Lung (tissue), 12 donors: ENCODE measurements around the gene CANT1. TPM values are rescaled to one million over a fixed set of nuclear protein-coding genes. Genes with fewer than 3 reads are reported as not detected.
"Not testable (repeated sequence)": the region's sequence is repeated elsewhere in the genome, so short reads cannot be mapped to it uniquely, and the experiment has no call there.

Source experiments
- ATAC-seq: fragments of 200-7000 bp; cut with Tn5 transposase; one replicate; pipeline ENCODE4 v1.9.1; 2020; ENCODE audit warnings: moderate number of reproducible peaks; ENCODE audit not compliant: insufficient read depth, low FRiP score
- DNase-seq, 3 donors: peaks; one replicate each; pipeline ENCODE4 v3.0.0-alpha.2; 2013 to 2017
- H3K27ac ChIP-seq, 2 donors: one replicate each; pipeline ENCODE4 v1.5.1; 2013; ENCODE audit warnings: mild to moderate bottlenecking in 2 of 2, moderate library complexity in 2 of 2, control low read depth in 1 of 2, inconsistent platforms in 1 of 2, low read depth in 1 of 2, low read length in 1 of 2
- H3K27me3 ChIP-seq, 3 donors: one replicate each; pipeline ENCODE4 v1.5.1; 2013; ENCODE audit warnings: low read length in 2 of 3; ENCODE audit not compliant: control insufficient read depth in 3 of 3, insufficient read depth in 3 of 3
- H3K36me3 ChIP-seq, 4 donors: one replicate each; pipeline ENCODE4 v1.5.1; 2013; ENCODE audit warnings: low read length in 4 of 4, mild to moderate bottlenecking in 1 of 4, moderate library complexity in 1 of 4; ENCODE audit not compliant: control insufficient read depth in 4 of 4, insufficient read depth in 4 of 4
- H3K4me1 ChIP-seq, 5 donors: one replicate each; pipeline ENCODE4 v1.5.1; 2013; ENCODE audit warnings: low read length in 5 of 5, mild to moderate bottlenecking in 2 of 5, moderate library complexity in 1 of 5; ENCODE audit not compliant: control insufficient read depth in 5 of 5, insufficient read depth in 5 of 5
- H3K4me3 ChIP-seq: one replicate; pipeline ENCODE4 v1.5.1; 2013; ENCODE audit warnings: mild to moderate bottlenecking, control low read depth, moderate library complexity
- H3K9ac ChIP-seq, 2 donors: one replicate each; pipeline ENCODE4 v1.5.1; 2013; ENCODE audit warnings: low read length in 2 of 2, control low read depth in 1 of 2; ENCODE audit not compliant: insufficient read depth in 1 of 2
- H3K9me3 ChIP-seq, 4 donors: one replicate each; pipeline ENCODE4 v1.5.1; 2013; ENCODE audit warnings: low read length in 3 of 4, mild to moderate bottlenecking in 1 of 4, moderate library complexity in 1 of 4; ENCODE audit not compliant: control insufficient read depth in 4 of 4, insufficient read depth in 3 of 4
- WGBS, 2 donors: extraction: QIAGEN DNeasy Blood & Tissue Kit; methylation state at CpG; one replicate each; pipeline ENCODE4 v1.1.7; 2013; 5-methylcytosine and 5-hydroxymethylcytosine counted together
- polyA plus RNA-seq, 2 donors: library from polyadenylated mRNA; stranded (reverse); fragments of 200-250 nt; gene quantifications; one replicate each; pipeline ENCODE4 v1.2.1, GENCODE V29; 2013
- total RNA-seq, 2 donors: library from RNA; depleted of rRNA in 1 of 2; stranded (reverse); fragments of >200 nt in 1 of 2; gene quantifications; one replicate each; pipeline ENCODE4 v1.2.1, GENCODE V29; 2014 to 2021
- TF ChIP-seq, protein P1 (sequence below): IDR thresholded peaks from 2 replicates; pipeline ENCODE4 v1.5.1; 2012; ENCODE audit warnings: mild to moderate bottlenecking; ENCODE audit errors: control extremely low read depth, extremely low read depth
- donor health status: control.
- donor health status: control.
- donor health status: Bipolar disorder and iron deficiency.
- donor health status: healthy.
- donor health status: DM: yes; HTN: yes; CAD: no.

Gene CANT1
- total and polyA plus RNA-seq, 4 donors, result 8.5 to 75.8 (median 48.7) TPM

DNA sequence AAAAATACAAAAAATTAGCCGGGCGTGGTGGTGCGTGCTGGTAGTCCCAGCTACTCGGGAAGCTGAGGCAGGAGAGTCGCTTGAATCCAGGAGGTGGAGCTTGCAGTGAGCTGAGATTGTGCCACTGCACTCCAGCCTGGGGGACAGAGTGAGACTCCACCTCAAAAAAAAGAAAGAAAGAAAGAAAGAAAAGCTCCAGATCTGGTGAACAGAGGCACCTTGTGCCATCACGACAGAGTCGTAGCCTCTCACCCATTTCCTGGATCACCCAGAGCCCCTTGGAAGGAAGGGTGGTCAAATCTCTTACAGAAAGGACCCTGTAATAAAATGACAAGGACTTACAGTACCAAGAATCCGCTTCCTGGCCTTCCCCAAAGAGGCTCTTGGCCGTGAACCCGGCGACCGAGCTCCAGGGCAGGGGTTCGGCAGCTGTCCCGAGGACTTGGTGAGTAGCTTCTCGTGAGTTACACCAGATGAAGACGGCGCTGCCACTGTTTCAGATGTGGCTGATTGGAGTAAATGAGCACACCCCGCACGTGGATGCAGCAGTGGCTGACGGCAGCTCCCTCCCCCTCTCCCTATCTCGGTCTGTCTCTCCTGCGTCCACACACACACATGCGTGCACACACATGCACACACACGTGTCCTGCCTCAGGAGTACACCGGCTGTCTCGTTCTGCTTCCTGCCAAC, 43.3 kb downstream of the CANT1 start:
- DNase-seq (no peak), ATAC-seq (no peak)
- peaks cover 0 to 7% (median 4%) of the 10 kb centered on the region in 5 donors for H3K4me1 ChIP-seq
- H3K27me3 ChIP-seq, result no peaks in the 10 kb centered on the region
- H3K36me3 ChIP-seq, result peaks cover 0 to 10% (median 2%) of the 10 kb centered on the region in 4 donors
- 89% methylated on average over 26 of the region's 26 CpGs for WGBS, 2 donors
- H3K4me3 ChIP-seq, result no peak overlapping the region
- H3K27ac ChIP-seq, result no peak overlapping the region
- no peaks in the 10 kb centered on the region for H3K9me3 ChIP-seq
- TF ChIP-seq, protein P1, sequence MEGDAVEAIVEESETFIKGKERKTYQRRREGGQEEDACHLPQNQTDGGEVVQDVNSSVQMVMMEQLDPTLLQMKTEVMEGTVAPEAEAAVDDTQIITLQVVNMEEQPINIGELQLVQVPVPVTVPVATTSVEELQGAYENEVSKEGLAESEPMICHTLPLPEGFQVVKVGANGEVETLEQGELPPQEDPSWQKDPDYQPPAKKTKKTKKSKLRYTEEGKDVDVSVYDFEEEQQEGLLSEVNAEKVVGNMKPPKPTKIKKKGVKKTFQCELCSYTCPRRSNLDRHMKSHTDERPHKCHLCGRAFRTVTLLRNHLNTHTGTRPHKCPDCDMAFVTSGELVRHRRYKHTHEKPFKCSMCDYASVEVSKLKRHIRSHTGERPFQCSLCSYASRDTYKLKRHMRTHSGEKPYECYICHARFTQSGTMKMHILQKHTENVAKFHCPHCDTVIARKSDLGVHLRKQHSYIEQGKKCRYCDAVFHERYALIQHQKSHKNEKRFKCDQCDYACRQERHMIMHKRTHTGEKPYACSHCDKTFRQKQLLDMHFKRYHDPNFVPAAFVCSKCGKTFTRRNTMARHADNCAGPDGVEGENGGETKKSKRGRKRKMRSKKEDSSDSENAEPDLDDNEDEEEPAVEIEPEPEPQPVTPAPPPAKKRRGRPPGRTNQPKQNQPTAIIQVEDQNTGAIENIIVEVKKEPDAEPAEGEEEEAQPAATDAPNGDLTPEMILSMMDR, result no peak
- H3K9ac ChIP-seq, result no peak overlapping the region

DNA sequence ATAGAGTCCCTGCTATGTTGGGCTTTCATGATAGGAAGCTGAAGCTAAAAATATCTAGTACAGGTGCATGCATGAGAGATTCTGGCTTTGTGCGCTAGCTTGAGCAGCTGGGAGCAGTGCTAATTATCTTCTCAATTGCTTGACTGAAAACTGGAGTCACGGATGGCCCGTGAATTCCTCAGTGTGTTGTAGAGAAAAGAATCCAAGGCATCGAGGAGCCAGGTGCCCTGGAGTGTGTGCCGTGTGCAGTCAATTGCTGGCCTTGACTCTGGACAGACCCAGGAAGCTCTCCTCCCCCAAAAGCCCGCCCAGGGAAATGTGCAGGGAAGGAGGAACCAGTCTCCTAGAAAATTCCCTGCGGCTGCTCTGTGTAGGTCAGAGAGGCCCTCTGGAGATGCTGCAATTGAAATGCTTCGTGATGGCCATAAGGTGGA, 44.1 kb downstream of the CANT1 start:
- TF ChIP-seq, protein P1, result no peak
- H3K36me3 ChIP-seq, result peaks cover 0 to 10% (median 2%) of the 10 kb centered on the region in 4 donors
- ATAC-seq (no peak), DNase-seq (no peak)
- H3K4me1 ChIP-seq, result peaks cover 0 to 9% (median 5%) of the 10 kb centered on the region in 5 donors
- no peaks in the 10 kb centered on the region for H3K9me3 ChIP-seq
- WGBS, 2 donors, result 84 to 87% methylated on average over 8 of the region's 8 CpGs
- H3K4me3 ChIP-seq, result no peak overlapping the region
- H3K27ac ChIP-seq, result no peak overlapping the region
- no peaks in the 10 kb centered on the region for H3K27me3 ChIP-seq
- no peak overlapping the region for H3K9ac ChIP-seq

- no peak for ATAC-seq
- TF ChIP-seq, protein P1, result no peak
- Histone ChIP-seq H3K36me3 (peaks cover 0 to 6% (median 0%) of the 10 kb centered on the region in 4 donors), H3K9ac (no peak overlapping the region), H3K9me3 (no peaks in the 10 kb centered on the region), H3K27ac (no peak overlapping the region), H3K27me3 (no peaks in the 10 kb centered on the region), H3K4me1 (peaks cover 0 to 9% (median 5%) of the 10 kb centered on the region in 5 donors), H3K4me3 (no peak overlapping the region)
- no peak for DNase-seq
- 93 to 96% methylated on average over 6 of the region's 6 CpGs for WGBS, 2 donors
These were observed 46.2 kb downstream of the CANT1 start for GRCh38 chr17:78963378-78963777.

- not testable (repeated sequence) for H3K4me1 ChIP-seq, ATAC-seq, H3K27me3 ChIP-seq, H3K36me3 ChIP-seq, H3K9ac ChIP-seq, H3K4me3 ChIP-seq, H3K9me3 ChIP-seq, DNase-seq, H3K27ac ChIP-seq
- 97% methylated on average over 7 to 8 of the region's 8 CpGs for WGBS, 2 donors
These were observed 46.6 kb downstream of the CANT1 start for GRCh38 chr17:78962984-78963348.
